ENCODE data around the gene GRM8. TPM values are rescaled to one million over a fixed set of nuclear protein-coding genes. Genes with fewer than 3 reads are reported as not detected.

Gene GRM8
- 0.10 TPM in 1 of 2 replicates, not detected in the other for total RNA-seq

DNA sequence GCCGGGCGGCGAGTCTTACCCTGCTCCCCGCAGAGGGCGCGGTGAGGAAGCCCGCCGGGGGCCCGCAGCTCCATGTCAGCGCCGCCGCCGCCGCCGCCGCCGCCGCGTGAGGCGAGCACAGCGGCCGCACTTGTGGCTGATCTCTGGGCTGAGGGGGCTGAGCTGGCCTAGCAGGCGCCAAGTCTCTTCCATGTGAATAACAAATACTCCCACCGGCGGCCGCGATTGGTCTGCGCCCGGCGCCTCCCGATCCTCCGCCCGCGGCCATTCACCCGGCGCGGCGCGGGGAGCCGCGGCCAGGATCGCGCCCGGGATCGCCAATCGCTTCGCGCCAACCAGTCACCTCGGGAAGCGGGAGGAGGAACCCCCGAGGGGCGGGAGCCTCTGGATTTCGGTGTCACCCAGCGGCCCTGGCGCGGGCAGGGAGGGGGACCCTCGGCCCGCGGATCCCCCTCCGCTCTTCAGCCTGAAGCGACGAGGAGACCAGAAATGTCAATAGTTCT, at the start of gene GRM8:
GRM8 (minus strand) TSS at position 164 of the 503 bp plus-strand sequence.

Small RNA genes within 50 kb of the gene (small RNA-seq; reads per million reads assigned to genes)
- 0.24 reads per million for gene MIR592

Other genes starting within 250 kb of the GRM8 start
- 29.4 and 34.1 TPM in 2 replicates for gene ZNF800, start 139.8 kb upstream of the GRM8 start, total RNA-seq